ENCODE results near the gene TNFSF15.

The TNFSF15 gene

DNA sequence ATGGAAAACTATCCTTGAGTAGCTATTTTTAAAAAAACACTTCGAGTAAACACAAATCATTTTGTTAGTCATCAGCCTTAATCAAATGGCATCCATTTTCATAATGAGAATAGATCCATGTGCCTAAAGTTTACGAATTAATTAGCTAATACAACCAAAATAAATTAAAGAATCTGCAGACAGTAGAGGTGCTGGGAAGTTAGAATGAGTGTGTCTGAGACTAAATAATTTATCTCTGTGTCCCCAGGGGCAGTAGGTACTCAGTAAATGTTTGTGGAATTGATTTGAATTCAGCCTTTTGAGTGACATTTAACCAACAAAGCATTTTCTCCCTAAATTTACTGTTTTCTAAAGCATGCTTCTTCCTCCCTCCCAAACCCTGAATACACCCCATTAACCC lies 18.6 kb downstream of the TNFSF15 start:
- no peak for DNase-seq

DNA sequence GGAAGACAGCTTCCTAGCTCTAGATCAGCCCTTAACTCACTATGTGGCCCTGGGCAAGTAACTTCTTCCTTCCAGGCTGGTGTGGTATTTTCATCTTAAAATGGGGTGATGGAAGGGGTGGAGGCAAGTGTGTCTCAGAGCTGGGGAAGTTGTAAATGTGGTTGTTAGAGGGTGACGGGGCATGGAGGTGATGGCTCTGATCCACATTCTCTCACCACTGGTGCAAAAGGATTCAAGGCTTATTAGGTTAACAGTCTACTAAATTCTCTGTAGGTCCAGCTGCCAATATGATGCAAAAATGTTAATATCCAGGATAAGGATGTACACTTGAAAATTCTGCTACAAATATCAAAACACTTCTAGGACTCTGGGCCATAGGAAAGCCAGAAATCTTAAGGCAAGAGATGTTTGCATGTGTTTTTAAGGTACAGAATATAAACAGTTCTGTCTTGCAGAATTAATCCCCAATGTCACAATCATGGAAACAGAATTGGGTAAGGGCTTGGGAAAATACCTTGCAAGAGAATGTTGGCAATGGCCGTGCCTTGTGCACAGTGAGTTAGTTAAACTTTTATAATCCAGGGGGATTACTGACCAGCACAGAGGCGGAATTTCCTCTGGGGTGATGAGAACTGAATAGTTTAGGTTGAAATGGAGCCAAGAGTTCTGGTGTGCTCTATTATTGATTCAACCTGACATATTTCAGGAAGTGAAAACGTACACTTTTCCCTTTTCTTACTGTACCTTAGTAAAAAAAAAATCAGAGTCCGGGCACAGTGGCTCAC lies 19.8 kb downstream of the TNFSF15 start:
- no peak for DNase-seq

- no peak for DNase-seq
Measured at GRCh38 chr9:114784721-114785279, 21.0 kb downstream of the TNFSF15 start.

GRCh38 chr9:114782586-114782985 lies 23.3 kb downstream of the TNFSF15 start:
- no peak for DNase-seq

GRCh38 chr9:114779352-114779845 lies 26.4 kb downstream of the TNFSF15 start:
- no peak for DNase-seq

- DNase-seq: no peak
Measured at GRCh38 chr9:114777821-114778609, 27.8 kb downstream of the TNFSF15 start.

- DNase-seq: no peak
Measured at GRCh38 chr9:114776683-114777399, 29.0 kb downstream of the TNFSF15 start.

GRCh38 chr9:114775981-114776380 lies 29.9 kb downstream of the TNFSF15 start:
- no peak for DNase-seq

DNA sequence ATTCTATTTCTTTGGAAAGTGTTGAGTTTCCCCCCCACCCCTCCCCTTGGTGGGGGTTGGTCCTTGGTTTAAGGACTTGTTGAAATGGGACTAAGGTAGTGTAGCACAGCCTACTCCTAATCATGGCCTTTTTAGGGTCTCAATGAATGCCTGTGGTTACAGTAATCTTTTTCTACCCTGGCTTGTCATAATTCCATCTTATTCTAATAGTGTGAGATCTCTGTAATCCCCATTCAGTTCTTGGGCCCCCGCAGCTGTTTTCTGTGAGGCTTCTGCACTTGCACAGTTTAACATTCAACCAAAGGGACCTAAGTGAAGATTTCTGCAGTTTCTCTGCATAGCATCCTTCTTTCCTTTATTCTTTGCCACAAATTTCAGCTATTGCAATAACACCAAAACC lies 30.7 kb downstream of the TNFSF15 start:
- no peak for DNase-seq

GRCh38 chr9:114774524-114774923 lies 31.3 kb downstream of the TNFSF15 start:
- no peak for DNase-seq

DNA sequence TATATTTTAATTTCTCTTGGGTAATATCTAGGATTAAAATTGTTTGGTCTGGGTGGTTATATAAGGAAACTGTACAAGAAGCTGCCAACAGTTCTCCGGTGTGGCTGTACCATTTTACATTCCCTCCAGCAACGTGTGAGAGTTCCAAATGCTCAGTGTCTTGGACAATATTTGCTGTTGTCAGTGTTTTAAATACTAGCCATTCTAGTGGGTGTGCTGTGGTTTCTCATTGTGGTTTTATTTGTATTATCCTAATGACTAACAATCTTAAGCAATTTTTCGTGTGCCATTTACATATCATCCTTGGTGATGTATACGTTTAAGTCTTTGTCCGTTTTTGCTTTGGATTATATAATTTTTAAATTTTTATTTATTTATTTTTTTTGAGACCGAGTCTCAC lies 34.0 kb downstream of the TNFSF15 start:
- DNase-seq: no peak

DNA sequence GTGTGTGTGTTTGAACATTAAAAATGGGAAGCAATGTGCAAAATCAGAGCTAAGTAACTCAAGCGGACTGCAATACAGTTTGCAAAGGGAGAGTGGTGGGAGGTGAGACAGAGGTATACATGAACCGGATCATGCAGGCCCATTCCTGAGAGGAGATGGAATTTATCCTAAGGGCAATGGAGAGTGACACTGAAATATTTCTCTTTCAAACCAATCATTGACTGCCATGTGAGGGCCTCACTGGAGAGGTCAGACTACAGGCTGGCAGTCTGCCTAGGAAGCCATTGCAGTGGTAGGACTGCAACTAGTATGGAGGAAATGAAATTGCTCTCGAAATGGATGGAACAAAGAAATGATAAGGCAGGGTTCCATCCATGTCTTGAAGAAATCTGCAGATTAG lies 34.8 kb downstream of the TNFSF15 start:
- no peak for DNase-seq

DNA sequence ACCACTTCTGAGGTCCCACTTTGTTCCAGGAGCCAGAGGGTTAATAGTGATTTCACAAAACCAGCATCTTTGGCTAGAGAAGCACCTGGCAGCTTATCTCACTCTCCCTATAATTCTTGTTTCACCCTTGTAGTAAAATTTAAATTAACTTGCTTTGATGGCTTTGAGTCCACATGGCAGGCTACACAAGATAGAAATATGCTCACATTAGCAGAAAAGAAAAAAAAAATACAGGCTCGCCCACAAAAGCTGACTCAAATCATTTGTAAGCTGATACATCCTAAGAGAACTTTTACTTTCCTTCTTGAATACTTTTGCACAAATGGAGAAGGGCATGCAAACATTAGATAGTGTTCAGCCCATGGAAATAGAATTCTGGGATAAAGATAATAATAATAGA lies 36.2 kb downstream of the TNFSF15 start:
- DNase-seq: no peak

GRCh38 chr9:114763220-114763619 lies 42.6 kb downstream of the TNFSF15 start:
- no peak for DNase-seq

- DNase-seq: no peak
Measured at GRCh38 chr9:114761523-114761922, 44.3 kb downstream of the TNFSF15 start.

GRCh38 chr9:114759512-114760341 lies 46.1 kb downstream of the TNFSF15 start:
- no peak for DNase-seq

DNA sequence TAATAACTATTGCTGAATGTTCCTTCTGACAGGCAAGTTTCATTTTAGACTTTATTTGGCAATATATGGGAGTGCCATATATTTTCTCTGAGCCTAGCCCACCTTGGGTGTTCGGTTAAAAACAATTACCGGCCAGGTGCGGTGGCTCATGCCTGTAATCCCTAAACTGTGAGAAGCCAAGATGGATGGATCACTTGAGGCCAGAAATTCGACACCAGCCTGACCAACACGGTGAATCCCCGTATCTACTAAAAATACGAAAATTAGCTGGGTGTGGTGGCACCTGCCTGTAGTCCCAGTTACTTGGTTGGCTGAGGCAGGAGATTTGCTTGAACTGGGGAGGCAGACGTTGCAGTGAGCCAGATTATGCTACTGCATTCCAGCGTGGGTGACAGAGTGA lies 47.9 kb downstream of the TNFSF15 start:
- DNase-seq: no peak

GRCh38 chr9:114757395-114757794 lies 48.4 kb downstream of the TNFSF15 start:
- no peak for DNase-seq

- DNase-seq: no peak
Measured at GRCh38 chr9:114756920-114757319, 48.9 kb downstream of the TNFSF15 start.

DNA sequence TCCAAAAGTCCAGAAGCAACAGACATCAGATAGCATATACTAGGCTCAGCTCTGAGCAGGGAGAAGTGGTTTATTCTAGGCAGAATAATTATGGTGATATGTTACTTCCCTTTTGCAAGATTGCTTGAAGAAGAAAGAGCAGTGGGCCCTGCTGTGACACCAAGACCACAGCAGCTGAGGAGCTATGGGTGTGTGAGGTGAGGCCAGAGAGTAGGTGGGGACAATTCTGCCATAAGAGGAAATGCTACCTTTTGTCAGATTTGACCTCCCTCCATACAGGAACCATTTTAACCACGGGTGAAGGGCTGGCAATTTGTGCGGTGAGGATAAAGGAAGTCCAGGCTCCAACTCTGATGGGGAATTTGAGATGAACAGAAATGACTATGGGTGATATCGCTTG lies 51.3 kb downstream of the TNFSF15 start:
- no peak for DNase-seq

DNA sequence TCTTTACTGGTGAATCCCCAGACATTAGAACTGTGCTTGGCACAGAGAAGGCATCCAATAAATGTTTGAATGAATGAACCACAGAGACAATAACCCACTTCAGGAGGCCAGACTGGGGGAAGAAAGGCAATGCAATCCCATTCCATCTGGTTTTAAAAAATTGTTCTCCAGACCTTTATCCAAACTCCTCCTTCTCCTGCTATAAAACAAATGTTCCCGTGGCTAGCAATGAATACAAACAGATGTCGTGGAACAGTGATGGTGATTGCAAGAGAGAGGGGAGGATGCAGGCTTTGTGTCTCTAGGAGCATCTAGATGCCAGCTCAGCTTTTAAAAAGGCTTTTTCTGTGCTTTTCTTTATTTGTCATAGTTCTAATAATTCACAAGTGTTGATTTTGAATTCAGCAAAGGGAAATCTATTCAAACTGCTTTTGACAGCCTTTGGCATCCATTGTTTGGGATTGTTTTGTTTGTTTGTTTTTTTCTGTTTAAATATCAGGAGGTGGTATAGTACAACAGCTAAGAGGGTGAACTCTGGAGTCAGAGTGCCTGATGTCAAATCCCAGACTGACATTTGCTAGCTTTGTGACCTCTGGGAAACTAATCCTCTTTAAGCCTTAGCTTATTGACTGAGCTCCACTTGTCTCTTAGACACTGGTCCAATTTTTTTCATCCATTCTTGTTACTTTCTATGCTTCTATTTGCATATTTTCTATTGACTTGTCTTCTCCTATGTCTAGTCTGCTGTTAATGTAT lies 59.1 kb downstream of the TNFSF15 start:
- no peak for DNase-seq
